ENCODE results near the gene BCL2L1.
A peak's percentile ranks its signal among the peaks of the same experiment; 100 is the strongest.

BCL2L1 gene

DNA sequence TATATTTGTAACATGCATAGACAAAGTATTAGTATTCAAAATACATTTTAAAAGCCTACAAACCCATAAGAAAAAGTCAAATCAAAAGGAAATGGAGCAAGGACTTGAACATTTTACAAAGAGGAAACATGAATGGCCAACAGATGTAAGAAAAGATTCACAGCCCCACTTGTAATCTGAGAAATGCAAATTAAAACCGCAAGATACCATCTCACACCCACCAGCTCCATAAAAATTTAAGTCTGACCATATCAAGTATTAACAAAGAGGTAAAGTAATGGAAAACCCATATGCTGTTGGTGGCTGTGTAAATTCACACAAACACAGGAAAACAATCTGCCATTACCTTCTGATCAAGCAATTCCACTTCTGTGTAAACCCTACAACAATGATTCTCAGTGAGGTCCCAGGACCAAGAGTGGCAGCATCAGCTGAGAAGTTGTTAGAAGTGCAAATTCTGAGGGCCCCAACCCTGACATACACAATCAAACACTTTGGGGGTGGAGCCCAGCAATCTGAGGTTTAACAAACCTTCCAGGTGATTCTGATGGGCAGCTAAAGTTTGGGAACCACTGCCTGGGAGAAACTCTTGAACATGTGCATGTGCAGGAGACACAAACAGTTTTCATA lies 30.9 kb downstream of the BCL2L1 start:
- no peak for DNase-seq

DNA sequence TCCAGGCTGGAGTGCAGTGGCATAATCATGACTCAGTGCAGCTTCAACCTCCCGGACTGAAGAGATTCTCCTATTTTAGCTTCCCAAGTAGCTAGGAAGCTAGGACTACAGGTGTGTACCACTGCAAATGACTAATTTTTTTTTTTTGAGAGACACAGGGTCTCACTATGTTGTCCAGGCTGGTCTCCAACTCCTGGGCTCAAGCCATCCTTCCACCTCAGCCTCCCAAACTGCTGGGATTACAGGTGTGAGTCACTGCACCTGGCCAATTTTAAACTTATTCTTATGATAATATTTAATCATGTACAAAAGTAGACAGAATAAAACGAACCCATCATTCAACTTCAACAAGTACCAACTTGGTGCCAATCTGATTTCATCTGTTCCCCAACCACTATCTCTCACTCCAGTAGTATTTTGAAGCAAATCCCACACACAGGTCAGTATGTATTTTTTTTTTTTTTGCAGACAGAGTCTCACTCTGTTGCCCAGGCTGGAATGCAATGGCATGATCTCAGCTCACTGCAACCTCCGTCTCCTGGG lies 32.5 kb downstream of the BCL2L1 start:
- DNase-seq, result no peak

DNA sequence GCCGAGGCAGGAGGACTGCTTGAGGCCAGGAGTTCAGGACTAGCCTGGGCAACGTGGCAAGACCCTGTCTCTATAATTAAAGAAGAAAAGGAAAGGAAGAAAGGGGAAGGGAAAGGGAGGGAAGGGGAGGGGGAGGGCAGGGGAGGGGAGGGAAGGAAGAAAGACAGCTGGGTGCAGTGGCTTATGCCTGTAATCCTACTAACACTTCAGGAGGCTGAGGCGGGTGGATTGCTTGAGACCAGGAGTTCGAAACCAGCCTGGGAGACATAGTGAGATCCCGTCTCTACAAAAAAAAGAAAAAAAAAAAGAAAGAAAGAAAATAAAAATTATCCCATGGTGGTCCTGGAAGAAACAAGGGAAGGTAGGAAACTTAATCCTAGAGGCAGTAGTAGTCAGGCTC lies 33.5 kb downstream of the BCL2L1 start:
- DNase-seq, result no peak

DNA sequence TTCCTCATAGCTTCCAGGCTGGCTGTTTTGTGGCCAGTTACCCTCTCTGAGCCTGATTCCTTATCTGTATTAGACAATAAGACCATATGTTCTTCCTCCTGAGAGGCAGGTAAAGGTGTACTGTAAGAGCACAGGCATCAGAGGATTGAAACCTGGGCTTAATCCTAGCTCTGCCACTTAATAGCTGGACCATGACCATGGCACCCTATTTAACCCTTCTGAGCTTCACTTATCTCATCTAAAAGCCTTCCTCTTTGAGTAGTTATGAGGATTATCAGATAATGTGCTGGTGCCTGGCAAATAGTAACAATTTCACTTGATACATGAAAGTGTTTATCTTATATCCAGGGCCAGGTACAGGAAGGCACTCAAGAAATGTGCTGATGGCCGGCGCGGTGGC lies 34.9 kb downstream of the BCL2L1 start:
- DNase-seq, result no peak

DNA sequence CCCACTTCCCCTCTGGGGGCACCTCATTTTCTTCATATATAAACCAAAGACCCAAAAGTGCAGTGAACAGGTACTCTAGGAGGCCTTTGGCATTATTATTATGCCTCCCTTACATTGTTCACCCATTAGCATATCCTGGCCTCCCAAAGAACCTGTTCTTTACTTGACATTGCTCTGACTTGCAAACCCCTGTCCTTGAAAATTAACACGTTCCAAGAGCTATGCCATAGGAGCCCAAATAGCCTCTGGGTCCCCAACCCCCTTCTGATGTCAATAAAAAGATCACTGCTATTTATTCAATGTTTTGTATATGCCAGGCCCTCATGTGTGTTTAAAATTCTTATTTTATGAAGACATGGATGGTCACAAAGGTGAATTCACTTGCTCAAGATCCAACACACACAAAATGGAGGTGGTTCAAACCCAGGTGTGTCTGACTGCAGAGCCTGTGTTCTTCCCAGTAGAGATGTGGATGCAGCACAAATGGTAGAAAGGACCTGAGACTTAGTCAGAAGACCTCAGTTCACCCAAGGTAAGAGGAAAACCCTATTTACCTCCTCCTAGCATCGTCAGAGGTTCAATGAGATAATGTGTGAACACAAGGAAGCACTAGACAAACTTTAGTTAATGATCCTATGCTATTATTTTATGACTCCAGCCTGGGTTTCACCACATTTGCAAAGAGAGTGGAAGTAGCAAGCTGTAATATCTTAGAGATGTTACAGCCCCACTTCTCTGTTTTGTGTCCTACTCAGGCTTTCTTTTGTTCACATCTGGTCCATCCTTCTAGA lies 36.6 kb downstream of the BCL2L1 start:
- no peak for DNase-seq

DNA sequence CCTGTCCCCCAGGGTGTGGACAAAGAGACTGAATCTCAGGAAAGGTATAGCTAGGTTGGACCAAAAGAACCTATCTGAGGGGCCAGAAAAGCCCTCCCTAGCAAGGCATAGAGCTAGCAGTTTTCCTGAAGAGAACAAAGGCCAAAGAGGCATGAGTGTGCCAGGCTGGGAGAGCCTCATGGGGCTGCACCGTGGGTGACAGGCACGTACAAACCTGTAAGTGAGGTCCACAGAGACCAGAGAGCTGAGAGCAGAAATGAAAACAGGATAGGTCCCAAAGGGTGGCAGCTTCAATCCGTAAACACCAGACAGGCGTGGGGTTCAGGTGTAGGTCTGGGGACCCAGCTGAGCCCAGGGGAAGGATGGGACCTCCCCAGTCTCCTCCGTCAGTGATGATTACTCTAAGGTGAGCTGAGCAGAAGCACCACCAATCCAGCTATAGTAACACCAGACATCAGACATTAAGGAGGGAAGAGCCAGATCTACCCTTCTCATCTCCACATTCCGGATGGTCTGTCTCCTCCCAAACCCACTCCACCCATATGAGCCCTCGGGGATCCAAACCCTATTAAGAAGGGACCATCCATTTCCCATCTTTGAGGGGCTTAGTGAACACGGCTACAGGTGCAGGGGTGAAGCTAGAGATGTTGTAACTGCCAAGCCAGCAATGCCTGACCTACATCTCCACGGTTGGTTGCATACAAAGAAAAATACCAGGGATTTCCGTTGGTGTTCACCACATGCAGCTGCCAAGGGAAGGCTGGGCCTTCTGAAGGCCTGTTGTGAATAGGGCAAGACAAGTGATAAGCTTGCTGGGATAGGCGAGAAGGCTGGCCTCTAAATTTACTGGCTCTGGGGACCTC lies 38.3 kb downstream of the BCL2L1 start:
- no peak for DNase-seq

DNA sequence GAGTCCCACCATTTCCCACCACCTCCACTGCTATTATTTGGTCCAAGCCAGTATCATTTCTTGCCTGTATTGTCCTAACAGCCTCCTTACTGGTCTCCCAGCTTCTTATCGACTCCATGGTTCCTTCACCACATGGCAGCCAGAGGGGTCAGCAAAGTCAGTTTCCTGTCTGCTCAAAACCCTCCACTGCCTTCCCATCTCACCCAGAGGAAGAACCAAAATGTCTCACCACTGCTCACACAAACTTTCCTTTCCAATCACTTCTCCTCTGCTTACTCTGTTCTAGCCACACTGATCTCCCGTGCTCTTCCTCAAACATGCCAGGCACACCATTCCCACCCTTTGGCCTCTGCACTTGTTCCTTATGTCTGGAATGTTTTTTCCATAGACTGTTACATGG lies 39.7 kb downstream of the BCL2L1 start:
- DNase-seq, result no peak

DNA sequence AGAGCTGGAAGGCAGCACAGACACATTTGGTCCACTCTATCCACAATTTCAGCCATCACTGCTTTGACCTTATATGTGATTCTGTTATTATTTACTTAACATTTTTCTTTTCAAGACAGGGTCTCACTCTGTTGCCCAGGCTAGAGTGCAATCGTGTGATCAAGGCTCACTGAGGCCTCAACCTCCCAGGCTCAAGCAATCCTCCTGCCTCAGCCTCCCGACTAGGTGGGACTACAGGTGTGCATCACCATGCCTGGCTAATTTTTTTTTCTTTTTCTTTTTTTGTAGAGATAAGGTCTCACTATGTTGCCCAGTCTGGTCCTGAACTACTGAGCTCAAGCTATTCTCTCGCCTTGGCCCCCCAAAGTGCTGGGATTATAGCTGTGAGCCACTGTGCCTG lies 40.3 kb downstream of the BCL2L1 start:
- DNase-seq, result no peak

DNA sequence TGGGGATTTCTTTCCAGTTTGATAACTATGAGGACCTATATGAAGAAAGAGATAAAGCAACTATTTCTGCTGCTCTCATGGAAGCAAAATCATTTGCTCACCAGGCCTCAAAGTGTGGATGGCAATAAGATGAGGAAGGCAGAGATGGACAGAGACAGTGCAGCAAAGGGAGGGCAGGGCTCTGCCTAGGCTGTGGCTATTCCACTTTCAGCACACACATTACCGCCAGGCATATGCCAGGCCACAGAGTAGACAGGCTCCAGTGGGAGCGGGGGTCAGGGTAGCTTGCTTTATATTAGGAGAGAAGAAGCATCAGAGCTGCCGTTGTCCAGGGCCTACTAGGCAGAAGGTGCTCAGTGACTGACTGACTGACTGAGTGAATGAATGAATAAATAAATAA lies 40.9 kb downstream of the BCL2L1 start:
- no peak for DNase-seq

DNA sequence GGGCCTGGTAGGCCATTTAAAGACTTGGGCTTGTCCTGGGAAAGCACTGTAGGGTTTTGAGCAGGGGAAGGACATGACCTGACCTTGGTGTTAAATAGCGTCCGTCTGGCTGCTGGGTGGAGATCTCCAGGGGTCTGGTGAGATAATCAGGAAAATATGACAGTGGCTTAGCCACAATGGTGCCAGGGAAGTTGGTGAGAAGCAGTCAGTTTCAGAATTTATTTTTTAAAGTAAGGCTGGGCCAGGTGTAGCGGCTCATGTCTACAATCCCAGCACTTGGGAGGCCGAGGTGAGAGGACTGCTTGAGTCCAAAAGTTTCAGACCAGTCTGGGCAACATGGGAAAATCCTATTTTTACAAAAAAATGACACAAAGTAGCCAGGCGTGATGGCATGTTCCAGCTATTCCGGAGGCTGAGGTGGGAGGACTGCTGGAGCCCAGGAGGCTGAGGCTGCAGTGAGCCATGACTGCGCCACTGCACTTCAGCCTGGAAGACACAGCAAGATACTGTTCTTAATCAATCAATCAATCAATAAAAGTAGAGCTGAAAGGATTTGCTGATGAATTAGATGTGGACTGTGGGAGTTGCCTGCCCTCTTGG lies 41.4 kb downstream of the BCL2L1 start:
- no peak for DNase-seq

DNA sequence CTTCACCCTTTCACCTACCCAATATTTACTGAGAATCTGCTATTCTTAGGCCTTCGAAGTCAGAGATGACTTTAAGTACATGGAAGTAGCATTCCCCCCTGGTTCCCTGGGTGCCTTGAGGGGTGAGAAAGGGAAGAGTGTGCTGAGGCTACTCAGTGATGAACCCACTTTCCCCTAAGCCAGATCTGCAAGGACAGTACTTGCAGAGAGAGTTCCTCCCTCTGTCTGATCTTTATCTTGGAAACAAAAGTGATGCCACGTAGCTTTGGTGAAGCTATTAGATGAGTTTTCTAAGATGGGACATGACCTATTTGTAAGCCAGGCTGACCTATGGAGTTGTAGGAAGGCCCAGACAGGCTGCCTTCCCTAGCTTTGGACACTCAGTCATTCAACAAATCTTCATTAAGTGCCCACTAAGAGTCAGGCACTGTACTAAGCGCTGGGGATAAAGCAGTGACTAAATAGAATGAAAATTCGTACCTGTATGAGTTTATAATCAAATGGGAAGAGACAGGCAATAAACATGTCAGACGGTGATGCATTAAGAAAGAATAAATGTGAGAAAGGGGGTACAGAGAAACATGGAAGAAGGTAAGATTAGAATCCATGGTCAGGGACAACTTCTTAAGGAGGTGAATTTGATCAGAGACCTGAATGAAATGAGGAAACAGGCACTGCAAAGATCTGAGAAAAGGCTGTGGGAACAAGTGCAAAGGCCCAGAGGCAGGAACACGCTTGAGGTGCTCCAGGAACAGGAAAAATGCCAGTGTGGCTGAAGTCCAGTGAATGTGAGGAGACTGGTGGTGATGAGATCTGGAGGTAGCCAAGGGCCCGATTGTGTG lies 42.2 kb downstream of the BCL2L1 start:
- DNase-seq, result no peak

DNA sequence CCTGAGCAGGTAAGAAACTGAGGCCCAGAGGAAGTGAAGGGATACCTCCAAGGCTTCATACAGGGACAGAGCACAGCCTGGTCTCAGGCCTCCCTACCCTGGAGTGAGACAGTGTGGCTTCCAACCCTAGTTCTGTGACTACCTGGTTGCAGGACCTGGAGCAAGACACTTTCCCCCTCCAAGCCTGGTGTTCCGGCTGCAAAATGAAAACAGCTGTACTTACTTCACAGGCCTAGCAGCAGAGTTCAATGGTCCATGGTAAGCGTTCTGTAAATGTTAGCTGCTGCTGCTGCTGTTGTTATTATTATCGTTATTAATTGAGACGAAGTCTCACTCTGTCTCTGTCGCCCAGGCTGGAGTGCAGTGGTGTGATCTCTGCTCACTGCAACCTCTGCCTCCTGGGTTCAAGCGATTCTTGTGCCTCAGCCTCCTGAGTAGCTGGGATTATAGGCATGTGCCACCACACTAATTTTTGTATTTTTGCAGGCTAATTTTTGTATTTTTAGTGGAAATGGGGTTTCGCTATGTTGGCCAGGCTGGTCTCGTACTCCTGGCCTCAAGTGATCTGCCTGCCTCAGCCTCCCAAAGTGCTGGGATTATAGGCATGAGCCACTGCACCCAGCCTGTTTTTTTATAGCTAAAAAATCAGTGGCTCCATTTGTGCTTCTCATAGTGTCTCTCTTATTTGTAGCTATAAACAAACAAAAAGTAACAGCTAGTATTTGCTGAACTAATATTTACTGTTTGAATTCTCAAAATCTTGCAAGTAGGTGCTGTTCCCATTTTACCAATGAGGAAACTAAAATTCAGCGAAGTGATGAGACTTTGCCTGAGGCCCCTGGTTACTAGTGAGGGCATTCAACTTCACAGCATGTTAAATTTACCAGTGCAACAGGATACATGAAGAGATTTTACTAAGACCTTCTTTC lies 43.0 kb downstream of the BCL2L1 start:
- DNase-seq, result no peak

DNA sequence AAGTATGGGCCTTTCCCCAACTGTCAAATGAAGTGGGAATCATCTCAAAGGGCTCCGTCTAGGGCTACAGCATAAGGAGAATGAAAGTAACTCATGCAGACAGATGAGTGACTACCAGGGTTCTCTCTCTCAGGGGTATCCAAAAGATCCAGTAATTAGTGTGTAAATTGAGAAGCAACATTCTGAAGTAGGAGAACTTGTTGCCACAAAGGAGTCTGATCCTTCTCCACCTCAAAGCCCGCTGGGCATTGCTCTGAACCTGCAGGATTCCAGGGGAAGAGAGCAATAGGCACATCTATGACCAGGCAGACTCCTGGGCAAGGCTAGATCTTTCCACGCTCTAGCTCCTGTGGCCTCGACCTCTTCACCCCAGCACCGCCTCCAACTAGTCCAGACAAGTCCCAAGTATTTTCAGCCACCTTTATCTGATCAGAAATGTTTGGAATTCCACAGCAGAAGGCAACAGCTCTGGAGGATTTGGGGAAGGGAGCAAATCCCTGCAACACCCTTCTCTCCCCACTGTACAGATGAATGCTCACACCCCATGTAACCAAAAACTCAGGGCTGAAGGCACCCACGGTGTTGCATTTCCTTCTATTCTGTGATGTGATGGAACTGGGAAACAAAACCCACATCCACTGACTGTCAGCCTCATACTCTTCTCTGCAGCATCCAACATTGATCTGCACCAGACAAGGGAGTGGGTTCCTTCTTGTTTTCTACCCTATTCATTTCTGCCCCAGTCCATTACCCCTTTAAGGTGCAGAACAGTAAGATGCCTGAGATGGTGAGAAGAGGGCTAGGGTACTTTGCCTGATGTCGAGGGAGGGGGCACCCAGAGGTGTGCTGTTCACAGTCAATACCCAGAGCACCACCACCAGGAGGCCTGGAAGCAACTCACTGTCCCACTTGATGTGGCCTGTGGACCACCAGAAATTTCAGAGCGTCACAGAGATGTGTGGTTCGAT lies 44.0 kb downstream of the BCL2L1 start:
- DNase-seq, result no peak

DNA sequence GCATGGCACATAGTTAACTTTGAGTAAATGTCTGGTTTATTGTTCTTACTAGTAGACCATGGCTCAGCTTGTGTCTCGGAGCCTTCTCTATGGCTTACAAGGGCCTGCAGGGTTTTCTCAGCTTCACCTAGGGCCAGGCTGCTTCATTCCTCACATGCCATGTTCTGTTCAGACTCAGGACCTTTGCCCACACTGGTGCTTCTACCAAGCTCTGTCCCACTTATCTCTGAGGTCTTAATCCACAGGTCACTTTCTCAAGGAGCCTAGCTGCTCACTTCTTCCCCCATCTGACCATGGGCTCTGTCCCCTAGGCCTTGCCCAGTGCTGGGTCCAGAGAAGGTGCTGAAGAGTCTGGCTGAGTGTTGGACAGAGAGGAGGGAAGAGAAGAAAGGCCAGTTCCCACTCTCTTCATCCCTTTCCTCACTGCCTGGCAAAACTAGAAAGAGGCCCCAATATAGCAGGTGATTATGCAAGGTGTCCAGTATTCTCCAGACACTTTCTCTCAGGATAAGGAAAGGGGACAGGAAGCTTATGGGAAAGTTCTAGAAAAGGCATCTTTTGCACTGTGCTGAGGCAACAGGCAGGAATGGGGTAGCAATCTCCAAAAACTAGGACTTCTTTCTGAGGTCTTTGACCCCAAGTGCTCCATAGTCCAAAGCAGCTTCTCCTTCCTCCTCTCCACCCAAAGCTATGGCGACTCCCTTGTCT lies 45.0 kb downstream of the BCL2L1 start:
- DNase-seq, result no peak

DNA sequence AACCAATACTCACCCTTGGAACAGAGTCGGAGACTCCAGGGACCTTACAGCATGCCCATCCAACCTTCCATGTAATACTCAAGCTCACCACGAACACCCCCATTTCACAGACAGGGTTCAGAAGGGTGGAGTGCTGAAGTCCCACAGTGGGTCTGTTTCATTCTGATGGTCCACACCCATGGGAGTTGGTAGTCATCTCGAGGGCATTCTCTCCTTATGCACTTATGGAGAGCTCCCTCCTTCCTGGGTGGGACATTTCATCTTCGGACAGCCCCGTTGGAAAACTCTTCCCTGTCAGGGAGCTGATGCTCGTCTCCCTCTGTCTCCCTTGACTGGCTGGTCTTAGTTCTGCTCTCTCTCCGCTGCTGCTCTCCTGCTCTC lies 46.1 kb downstream of the BCL2L1 start:
- DNase-seq, result no peak

DNA sequence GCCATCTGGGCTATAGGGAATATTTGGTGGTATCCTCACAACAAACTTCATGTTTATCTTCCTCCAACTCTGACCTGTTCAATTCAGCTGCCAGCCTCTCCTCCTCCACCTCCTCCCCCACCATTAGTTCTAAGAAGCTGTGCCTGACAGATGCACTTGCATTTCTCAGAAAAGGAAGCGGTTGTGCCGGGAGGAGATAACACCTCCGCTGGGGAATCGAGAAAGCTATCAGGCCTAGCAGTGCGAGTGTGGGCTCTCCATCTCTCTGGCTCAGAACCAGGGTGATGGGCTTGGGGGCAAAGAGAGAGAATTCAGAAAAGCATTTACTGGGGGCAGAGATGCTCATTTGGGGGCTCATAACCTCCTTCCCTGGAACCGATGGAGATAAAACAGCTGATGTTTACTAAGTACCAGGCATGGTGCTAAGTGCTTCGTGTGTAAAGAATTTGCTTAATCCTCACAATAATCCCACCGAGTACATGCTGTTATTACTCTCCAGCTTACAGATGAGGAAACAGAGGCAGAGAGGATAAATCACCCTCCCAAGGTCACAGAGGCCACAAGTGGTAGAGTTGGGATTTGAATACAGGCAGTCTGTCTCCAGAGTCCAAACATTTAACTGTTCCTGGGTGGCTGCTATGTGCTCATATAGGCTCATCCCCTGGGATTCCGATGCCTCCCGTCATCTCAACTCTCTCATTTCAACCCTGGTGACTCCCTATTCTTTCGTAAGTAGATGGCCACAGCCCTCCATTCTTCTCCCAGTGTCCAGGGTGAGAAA lies 46.6 kb downstream of the BCL2L1 start:
- peak; percentile 81 for DNase-seq

DNA sequence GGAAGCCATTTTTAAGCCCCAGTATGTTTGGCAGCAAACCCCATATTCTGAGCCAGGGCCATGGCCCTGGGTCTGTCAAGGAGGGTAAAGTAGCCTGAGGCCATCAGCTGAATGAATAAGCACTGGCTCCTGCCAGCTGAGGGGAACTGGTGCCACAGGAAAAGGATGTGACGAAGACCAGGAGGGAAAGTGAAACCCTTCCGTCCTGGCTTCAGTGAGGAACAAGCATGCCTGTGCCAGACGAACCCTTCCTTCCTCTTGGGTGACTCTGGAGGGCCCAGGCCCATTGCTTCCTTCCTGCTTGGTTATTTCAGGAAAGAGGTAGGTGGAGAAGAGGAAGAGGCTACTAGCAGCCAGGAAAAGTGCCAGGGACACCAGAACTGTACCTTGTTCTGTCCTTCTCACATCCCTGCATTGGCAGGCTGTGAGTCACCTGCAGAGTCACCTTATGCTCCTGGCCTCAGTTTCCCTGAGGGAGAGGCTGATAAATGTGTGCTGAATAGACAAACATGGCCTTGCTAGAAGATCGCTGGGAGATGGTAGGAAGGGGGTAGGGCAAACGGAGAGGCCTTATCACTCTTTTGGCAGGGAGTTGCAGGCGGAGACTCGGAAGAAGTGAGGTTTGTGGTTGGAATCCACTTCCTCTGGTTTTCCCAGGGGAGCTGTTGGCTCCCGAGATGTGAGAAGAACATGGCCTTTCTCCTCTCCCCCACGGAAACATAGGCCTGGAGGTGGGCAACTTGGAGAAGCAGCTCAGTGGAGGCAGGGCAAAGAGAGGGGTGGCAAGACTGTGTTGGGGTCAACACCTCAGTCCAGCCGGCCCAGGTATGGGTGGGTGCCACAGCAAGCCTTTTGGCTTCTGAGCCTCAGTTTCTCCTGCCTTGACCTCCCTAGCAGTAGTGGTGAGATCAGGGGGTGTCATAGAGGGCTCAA lies 47.5 kb downstream of the BCL2L1 start:
- DNase-seq, result peak; percentile 78
